CD14-positive monocyte (primary cell): Measurements from ENCODE around the gene ZFP3. TPM values are rescaled to one million over a fixed set of nuclear protein-coding genes. Genes with fewer than 3 reads are reported as not detected.

Experiments
- DNase-seq, 3 donors: peaks; one replicate each; pipeline ENCODE4 v3.0.0-alpha.2; 2011 to 2022
- H2AFZ ChIP-seq: 2 replicates; pipeline ENCODE4 v1.6.0; 2012; ENCODE audit warnings: mild to moderate bottlenecking, low read depth, low read length, inconsistent platforms; ENCODE audit not compliant: insufficient read depth, poor library complexity, severe bottlenecking
- H3K27ac ChIP-seq, 2 donors: 1 replicate in 1 of 2; 2 replicates in 1 of 2; pipeline ENCODE4 v1.5.1; 2012 to 2013; ENCODE audit warnings: low read length in 2 of 2, control low read depth in 1 of 2, inconsistent platforms in 1 of 2, low read depth in 1 of 2, mild to moderate bottlenecking in 1 of 2
- H3K27me3 ChIP-seq, 2 donors: one replicate each; pipeline versions ENCODE4 v1.6.0 to v1.6.1; 2011 to 2013; ENCODE audit warnings: low read length in 2 of 2; ENCODE audit not compliant: control insufficient read depth in 2 of 2, insufficient read depth in 2 of 2
- H3K36me3 ChIP-seq, 2 donors: replicated peaks in 1 of 2; 1 replicate in 1 of 2; 2 replicates in 1 of 2; pipeline versions ENCODE4 v1.5.1 to v1.6.1; 2012 to 2013; ENCODE audit warnings: low read length in 2 of 2, control low read depth in 1 of 2, inconsistent platforms in 1 of 2, mild to moderate bottlenecking in 1 of 2; ENCODE audit not compliant: insufficient read depth in 2 of 2, control insufficient read depth in 1 of 2
- H3K4me1 ChIP-seq, 2 donors: 1 replicate in 1 of 2; 2 replicates in 1 of 2; pipeline versions ENCODE4 v1.5.1 to v1.6.1; 2012 to 2013; ENCODE audit warnings: low read length in 2 of 2, control low read depth in 1 of 2, inconsistent platforms in 1 of 2, mild to moderate bottlenecking in 1 of 2, moderate library complexity in 1 of 2; ENCODE audit not compliant: insufficient read depth in 2 of 2, control insufficient read depth in 1 of 2
- H3K4me2 ChIP-seq: replicated peaks from 2 replicates; pipeline ENCODE3; 2012; ENCODE audit warnings: low read length, moderate library complexity, mild to moderate bottlenecking; ENCODE audit not compliant: poor library complexity, severe bottlenecking; ENCODE audit errors: extremely low read depth
- H3K4me3 ChIP-seq, 3 experiments: fragments of 200-600 bp in 1 of 3; sonication (generic) in 1 of 3; replicated peaks in 1 of 3; 1 replicate in 2 of 3; 2 replicates in 1 of 3; pipeline ENCODE4 v1.5.1; 2011 to 2013; ENCODE audit warnings: low read length in 3 of 3, mild to moderate bottlenecking in 3 of 3, control low read depth in 2 of 3, low read depth in 2 of 3, inconsistent platforms in 1 of 3, moderate library complexity in 1 of 3
- H3K79me2 ChIP-seq: 2 replicates; pipeline ENCODE4 v1.6.0; 2012; ENCODE audit warnings: mild to moderate bottlenecking, control low read depth, inconsistent platforms, low read length, moderate library complexity; ENCODE audit not compliant: insufficient read depth
- H3K9ac ChIP-seq: 2 replicates; pipeline ENCODE4 v1.6.0; 2017; ENCODE audit warnings: low read length, mild to moderate bottlenecking; ENCODE audit not compliant: insufficient read depth, poor library complexity, severe bottlenecking
- H3K9me3 ChIP-seq, 2 donors: replicated peaks in 1 of 2; 1 replicate in 1 of 2; 2 replicates in 1 of 2; pipeline versions ENCODE4 v1.5.1 to v1.6.1; 2012 to 2013; ENCODE audit warnings: low read length in 2 of 2, control low read depth in 1 of 2; ENCODE audit not compliant: control insufficient read depth in 1 of 2, insufficient read depth in 1 of 2
- H4K20me1 ChIP-seq: 2 replicates; pipeline ENCODE4 v1.6.0; 2012; ENCODE audit warnings: mild to moderate bottlenecking, low read length, control low read depth, moderate library complexity; ENCODE audit not compliant: insufficient read depth
- H3K27ac Mint-ChIP-seq, 7 donors: one replicate each; pipeline ENCODE4 v1.8.0; 2020; ENCODE audit warnings: mild to moderate bottlenecking in 7 of 7, mixed read lengths in 7 of 7, moderate library complexity in 6 of 7, inconsistent platforms in 2 of 7
- H3K27me3 Mint-ChIP-seq, 3 donors: one replicate each; pipeline ENCODE4 v1.8.0; 2021 to 2022; ENCODE audit warnings: low read depth in 3 of 3, mild to moderate bottlenecking in 3 of 3, mixed read lengths in 3 of 3, moderate library complexity in 3 of 3, inconsistent platforms in 1 of 3
- H3K36me3 Mint-ChIP-seq, 2 donors: one replicate each; pipeline ENCODE4 v1.8.0; 2020; ENCODE audit warnings: mixed read lengths in 2 of 2, inconsistent platforms in 1 of 2, mild to moderate bottlenecking in 1 of 2
- H3K4me1 Mint-ChIP-seq: one replicate; pipeline ENCODE4 v1.8.0; 2020; ENCODE audit warnings: mild to moderate bottlenecking, mixed read lengths
- H3K4me3 Mint-ChIP-seq, 2 donors: one replicate each; pipeline ENCODE4 v1.8.0; 2020; ENCODE audit warnings: mild to moderate bottlenecking in 2 of 2, mixed read lengths in 2 of 2, moderate library complexity in 1 of 2
- H3K9me3 Mint-ChIP-seq, 7 donors: one replicate each; pipeline ENCODE4 v1.8.0; 2020 to 2022; ENCODE audit warnings: mixed read lengths in 7 of 7, mild to moderate bottlenecking in 6 of 7, moderate library complexity in 6 of 7, inconsistent platforms in 2 of 7
- WGBS: methylation state at CpG from one replicate; pipeline ENCODE4 v1.1.5; 2013; ENCODE audit warnings: missing lambda C conversion rate; ENCODE audit not compliant: insufficient coverage; 5-methylcytosine and 5-hydroxymethylcytosine counted together
- intact Hi-C, 2 donors: fragments of 100-400 bp; cut with micrococcal nuclease; formaldehyde crosslinking; loops; one replicate each; pipeline versions ENCODE4 v1.15.0 to v1.15.1; 2023
- polyA plus RNA-seq, 3 donors: library from polyadenylated mRNA; depleted of rRNA in 1 of 3; unstranded in 2 of 3; stranded (reverse) in 1 of 3; fragments of 300-500 nt in 2 of 3; fragments of >200 nt in 1 of 3; fragmentation: Illumina TruSeq in 2 of 3; gene quantifications; 1 replicate in 2 of 3; 2 replicates in 1 of 3; pipeline ENCODE4 v1.2.3, GENCODE V29; 2012 to 2021
- TF ChIP-seq, protein P1 (sequence below): fragments of 200-600 bp; IDR thresholded peaks from one replicate; pipeline ENCODE4 v1.8.0; 2022; ENCODE audit warnings: antibody characterized with exemption, mild to moderate bottlenecking

Gene ZFP3
- polyA plus RNA-seq, 3 donors = 0.39 to 1.9 (median 0.75) TPM

DNA sequence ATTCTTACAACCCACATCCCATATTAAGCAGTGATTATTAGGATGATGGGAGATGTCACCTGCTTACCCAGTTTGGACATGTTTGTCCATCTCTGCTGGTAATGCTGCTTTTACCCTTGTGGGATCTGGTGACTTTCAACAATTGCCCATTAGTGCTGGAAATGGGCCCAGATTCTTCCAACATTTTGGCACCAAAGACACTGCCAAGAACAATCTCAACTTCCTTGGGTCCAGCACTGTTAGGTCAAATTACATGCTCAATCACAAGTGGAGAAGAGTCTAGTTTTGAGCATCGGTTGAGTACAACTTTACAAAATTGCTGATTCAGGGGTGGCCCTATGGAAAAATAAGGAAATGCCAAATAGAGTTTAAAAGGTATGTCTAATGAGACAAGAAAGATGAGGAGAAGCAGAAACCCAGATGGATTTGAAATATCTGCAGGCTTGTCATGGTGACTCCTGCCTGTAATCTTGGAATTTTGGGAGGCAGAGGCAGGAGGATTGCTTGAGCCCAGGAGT is 13.0 kb upstream of the ZFP3 start:
- intact Hi-C loops = loop anchor here in 1 of 2 donors (10.0 kb wide), 1 partner anchor 160 kb away; the partner anchor contains the start of gene CHRNE
- TF ChIP-seq, protein P1, sequence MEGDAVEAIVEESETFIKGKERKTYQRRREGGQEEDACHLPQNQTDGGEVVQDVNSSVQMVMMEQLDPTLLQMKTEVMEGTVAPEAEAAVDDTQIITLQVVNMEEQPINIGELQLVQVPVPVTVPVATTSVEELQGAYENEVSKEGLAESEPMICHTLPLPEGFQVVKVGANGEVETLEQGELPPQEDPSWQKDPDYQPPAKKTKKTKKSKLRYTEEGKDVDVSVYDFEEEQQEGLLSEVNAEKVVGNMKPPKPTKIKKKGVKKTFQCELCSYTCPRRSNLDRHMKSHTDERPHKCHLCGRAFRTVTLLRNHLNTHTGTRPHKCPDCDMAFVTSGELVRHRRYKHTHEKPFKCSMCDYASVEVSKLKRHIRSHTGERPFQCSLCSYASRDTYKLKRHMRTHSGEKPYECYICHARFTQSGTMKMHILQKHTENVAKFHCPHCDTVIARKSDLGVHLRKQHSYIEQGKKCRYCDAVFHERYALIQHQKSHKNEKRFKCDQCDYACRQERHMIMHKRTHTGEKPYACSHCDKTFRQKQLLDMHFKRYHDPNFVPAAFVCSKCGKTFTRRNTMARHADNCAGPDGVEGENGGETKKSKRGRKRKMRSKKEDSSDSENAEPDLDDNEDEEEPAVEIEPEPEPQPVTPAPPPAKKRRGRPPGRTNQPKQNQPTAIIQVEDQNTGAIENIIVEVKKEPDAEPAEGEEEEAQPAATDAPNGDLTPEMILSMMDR = no peak
- WGBS = 71% methylated on average over 1 of the region's 1 CpG
- Mint-ChIP-seq H3K27me3 (peaks cover 11 to 13% (median 12%) of the 10 kb centered on the region in 3 donors), H3K9me3 (no peaks in the 10 kb centered on the region), H3K4me1 (peaks cover 3% of the 10 kb centered on the region), H3K27ac (no peak overlapping the region), H3K36me3 (no peaks in the 10 kb centered on the region), H3K4me3 (peak overlapping the region in 1 of 2 donors; percentile 22)
- no peaks in the 10 kb centered on the region for H3K9me3 ChIP-seq
- H3K9ac ChIP-seq = no peak overlapping the region
- H4K20me1 ChIP-seq = no peaks in the 10 kb centered on the region
- H3K27me3 ChIP-seq = no peaks in the 10 kb centered on the region
- H2AFZ ChIP-seq = no peak overlapping the region
- no peak overlapping the region for H3K4me3 ChIP-seq
- H3K79me2 ChIP-seq = no peaks in the 10 kb centered on the region
- no peak overlapping the region for H3K4me2 ChIP-seq
- DNase-seq = no peak
- H3K4me1 ChIP-seq = no peaks in the 10 kb centered on the region
- no peak overlapping the region for H3K27ac ChIP-seq
- no peaks in the 10 kb centered on the region for H3K36me3 ChIP-seq

DNA sequence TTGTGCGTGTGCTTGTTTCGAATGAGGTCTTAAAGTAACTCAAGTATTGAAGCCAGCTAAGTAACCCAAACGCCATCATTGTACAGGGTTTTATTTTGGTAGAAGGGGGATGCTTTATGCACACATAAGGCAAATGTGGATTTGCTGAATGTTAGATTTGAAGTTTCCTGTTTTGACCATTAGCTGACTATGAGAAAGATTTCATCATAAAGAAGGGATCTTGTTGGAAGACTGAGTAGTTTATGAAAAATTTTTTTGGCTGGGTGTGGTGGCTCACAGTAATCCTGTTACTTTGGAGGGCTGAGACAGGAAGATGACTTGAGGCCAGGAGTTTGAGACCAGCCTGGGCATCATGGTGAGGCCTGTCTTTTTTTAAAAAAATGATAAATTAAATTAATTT is 10.0 kb upstream of the ZFP3 start:
- H3K79me2 ChIP-seq = no peaks in the 10 kb centered on the region
- Mint-ChIP-seq H3K36me3 (no peaks in the 10 kb centered on the region), H3K27me3 (peaks cover 11 to 14% (median 13%) of the 10 kb centered on the region in 3 donors), H3K27ac (no peak overlapping the region), H3K4me1 (peaks cover 3% of the 10 kb centered on the region), H3K9me3 (no peaks in the 10 kb centered on the region), H3K4me3 (no peak overlapping the region)
- no peaks in the 10 kb centered on the region for H3K36me3 ChIP-seq
- H3K9ac ChIP-seq = no peak overlapping the region
- no peaks in the 10 kb centered on the region for H3K27me3 ChIP-seq
- no peak overlapping the region for H2AFZ ChIP-seq
- 94% methylated on average over 2 of the region's 3 CpGs for WGBS
- H3K9me3 ChIP-seq = no peaks in the 10 kb centered on the region
- intact Hi-C loops = loop anchor here in 1 of 2 donors (10.0 kb wide), 1 partner anchor 163 kb away; the partner anchor contains the start of gene CHRNE
- H3K4me2 ChIP-seq = no peak overlapping the region
- no peak for DNase-seq
- H3K4me1 ChIP-seq = no peaks in the 10 kb centered on the region
- H3K27ac ChIP-seq = no peak overlapping the region
- no peaks in the 10 kb centered on the region for H4K20me1 ChIP-seq
- H3K4me3 ChIP-seq = no peak overlapping the region
- TF ChIP-seq, protein P1 = no peak
